Lower leg skin (tissue), 4 donors: ENCODE data around the gene SNX9. TPM values are rescaled to one million over a fixed set of nuclear protein-coding genes. Genes with fewer than 3 reads are reported as not detected.

ENCODE experiments used
- DNase-seq, 2 donors: peaks; one replicate each; pipeline ENCODE4 v3.0.0-alpha.2; 2019; ENCODE audit warnings: low spot score in 2 of 2
- H3K4me3 ChIP-seq: fragments of 200-600 bp; sonication (generic); 2 replicates; pipeline ENCODE4 v1.5.1; 2017; ENCODE audit warnings: mild to moderate bottlenecking, low read depth; ENCODE audit not compliant: poor library complexity, severe bottlenecking
- CTCF ChIP-seq, 3 donors: fragments of 450-650 bp; IDR thresholded peaks; one replicate each; pipeline ENCODE4 v1.5.1; 2016; ENCODE audit warnings: antibody characterized with exemption in 3 of 3, mild to moderate bottlenecking in 3 of 3, moderate library complexity in 2 of 3
- POLR2A ChIP-seq, 2 donors: fragments of 450-650 bp; IDR thresholded peaks; one replicate each; pipeline ENCODE4 v1.6.1; 2016 to 2017; ENCODE audit warnings: antibody characterized with exemption in 2 of 2, mild to moderate bottlenecking in 1 of 2, moderate library complexity in 1 of 2
- WGBS, 2 donors: methylation state at CpG; one replicate each; pipeline ENCODE4 v1.1.5; 2018; 5-methylcytosine and 5-hydroxymethylcytosine counted together
- intact Hi-C: fragments of 100-400 bp; cut with DNase I; formaldehyde crosslinking; loops from one replicate; pipeline ENCODE4 v1.15.0; 2023; ENCODE audit warnings: low total_unique reads
- total RNA-seq, 4 donors: library from RNA; depleted of rRNA; stranded (reverse); fragments of >200 nt; gene quantifications; one replicate each; pipeline ENCODE4 v1.1.0, GENCODE V29; 2016

Gene SNX9
- total RNA-seq, 4 donors from 2014 or later = 37.4 to 59.5 (median 46.7) TPM

- TF ChIP-seq POLR2A (IDR thresholded peaks at IDR 0.05) (no peak), CTCF (IDR thresholded peaks at IDR 0.05) (no peak)
- DNase-seq = no peak
- intact Hi-C loops = no loop called here
- H3K4me3 ChIP-seq = no peak overlapping the region
- WGBS, 2 donors = 65 to 77% methylated on average over 15 of the region's 15 CpGs
These were observed 167.4 kb downstream of the SNX9 start for GRCh38 chr6:157990321-157991066.

- 89 to 93% methylated on average over 11 of the region's 11 CpGs for WGBS, 2 donors
- H3K4me3 ChIP-seq = no peak overlapping the region
- no peak for DNase-seq
- TF ChIP-seq POLR2A (IDR thresholded peaks at IDR 0.05) (no peak), CTCF (IDR thresholded peaks at IDR 0.05) (no peak)
- intact Hi-C loops = no loop called here
These were observed 168.0 kb downstream of the SNX9 start for GRCh38 chr6:157991067-157991432.

- 71 to 72% methylated on average over 3 of the region's 3 CpGs for WGBS, 2 donors
- no peak for TF ChIP-seq POLR2A (IDR thresholded peaks at IDR 0.05)
- TF ChIP-seq CTCF (IDR thresholded peaks at IDR 0.05) = no peak
- no peak for DNase-seq
- no peak overlapping the region for H3K4me3 ChIP-seq
- intact Hi-C loops = no loop called here
These were observed 170.0 kb downstream of the SNX9 start for GRCh38 chr6:157993076-157993475.

GRCh38 chr6:157994125-157994795 lies 171.2 kb downstream of the SNX9 start:
- H3K4me3 ChIP-seq = no peak overlapping the region
- TF ChIP-seq CTCF (IDR thresholded peaks at IDR 0.05) (no peak), POLR2A (IDR thresholded peaks at IDR 0.05) (no peak)
- intact Hi-C loops = no loop called here
- WGBS, 2 donors = 89 to 93% methylated on average over 7 of the region's 7 CpGs
- DNase-seq = no peak

Other genes with a start within 250 kb of the SNX9 start
- gene SYNJ2, start 158.6 kb downstream of the SNX9 start, total RNA-seq = 1 to 10 TPM; 2.6 to 7.5 (median 5.5) TPM